Measurements from ENCODE around the gene AHCTF1. TPM values are rescaled to one million over a fixed set of nuclear protein-coding genes. Genes with fewer than 3 reads are reported as not detected.
"Not testable (repeated sequence)": the region's sequence is repeated elsewhere in the genome, so short reads cannot be mapped to it uniquely, and the experiment has no call there.

Gene AHCTF1
- total RNA-seq, 1 experiment from 2014 or later: 18.2 TPM

- DNase-seq (ENCODE audit: low spot score): no peak
Observed at GRCh38 chr1:246923482-246923881, 8.3 kb downstream of the AHCTF1 start.

GRCh38 chr1:246921481-246921880, 10.3 kb downstream of the AHCTF1 start:
- no peak for DNase-seq (ENCODE audit: low spot score)

- DNase-seq (ENCODE audit: low spot score): no peak
Observed at GRCh38 chr1:246919902-246920301, 11.8 kb downstream of the AHCTF1 start.

- DNase-seq (ENCODE audit: low spot score): not testable (repeated sequence)
Observed at GRCh38 chr1:246916026-246916923, 15.5 kb downstream of the AHCTF1 start.

- DNase-seq (ENCODE audit: low spot score): peak; percentile 62
Observed at GRCh38 chr1:246907472-246907871, 24.3 kb downstream of the AHCTF1 start.

GRCh38 chr1:246906833-246907232, 24.9 kb downstream of the AHCTF1 start:
- DNase-seq (ENCODE audit: low spot score): no peak

- no peak for DNase-seq (ENCODE audit: low spot score)
Observed at GRCh38 chr1:246901874-246902273, 29.9 kb downstream of the AHCTF1 start.

GRCh38 chr1:246897302-246897701, 34.4 kb downstream of the AHCTF1 start:
- no peak for DNase-seq (ENCODE audit: low spot score)

GRCh38 chr1:246893191-246893939, 38.4 kb downstream of the AHCTF1 start:
- DNase-seq (ENCODE audit: low spot score): no peak

- no peak for DNase-seq (ENCODE audit: low spot score)
Observed at GRCh38 chr1:246891105-246891504, 40.6 kb downstream of the AHCTF1 start.

- DNase-seq (ENCODE audit: low spot score): no peak
Observed at GRCh38 chr1:246888522-246888921, 43.2 kb downstream of the AHCTF1 start.

- not testable (repeated sequence) for DNase-seq (ENCODE audit: low spot score)
Observed at GRCh38 chr1:246885389-246885788, 46.4 kb downstream of the AHCTF1 start.

- no peak for DNase-seq (ENCODE audit: low spot score)
Observed at GRCh38 chr1:246878551-246878950, 53.2 kb downstream of the AHCTF1 start.

- no peak for DNase-seq (ENCODE audit: low spot score)
Observed at GRCh38 chr1:246876431-246876830, 55.3 kb downstream of the AHCTF1 start.

- DNase-seq (ENCODE audit: low spot score): no peak
Observed at GRCh38 chr1:246875041-246876026, 56.4 kb downstream of the AHCTF1 start.

GRCh38 chr1:246865921-246866320, 65.8 kb downstream of the AHCTF1 start:
- no peak for DNase-seq (ENCODE audit: low spot score)

- DNase-seq (ENCODE audit: low spot score): not testable (repeated sequence)
Observed at GRCh38 chr1:246863791-246864190, 68.0 kb downstream of the AHCTF1 start.

- DNase-seq (ENCODE audit: low spot score): no peak
Observed at GRCh38 chr1:246860401-246860800, 71.3 kb downstream of the AHCTF1 start.

GRCh38 chr1:246856371-246856770, 75.4 kb downstream of the AHCTF1 start:
- no peak for DNase-seq (ENCODE audit: low spot score)

- DNase-seq (ENCODE audit: low spot score): not testable (repeated sequence)
Observed at GRCh38 chr1:246850640-246851039, 81.1 kb downstream of the AHCTF1 start.

GRCh38 chr1:246843876-246844275, 87.9 kb downstream of the AHCTF1 start:
- DNase-seq (ENCODE audit: low spot score): no peak
